ENCODE data around the gene IFI16.

- TF ChIP-seq CTCF (IDR thresholded peaks at IDR 0.05) (no peak), EZH2phosphoT487 (IDR thresholded peaks at IDR 0.05) (no peak)
Measured at GRCh38 chr1:159091607-159092031, 81.9 kb downstream of the IFI16 start.

All from neural progenitor cell (in vitro differentiated cells).